ENCODE data around the gene OCA2. TPM values are rescaled to one million over a fixed set of nuclear protein-coding genes. Genes with fewer than 3 reads are reported as not detected.

OCA2 gene
- total and polyA plus RNA-seq, 2 donors from 2014 or later, result 0.45 to 2.5 TPM

- H3K4me3 ChIP-seq (ENCODE audit: low read length in 3 of 3), result no peak overlapping the region
- H3K4me1 ChIP-seq (ENCODE audit: control insufficient read depth in 2 of 3, insufficient read depth in 2 of 3, low read depth in 1 of 3, low read length in 3 of 3), result no peaks in the 10 kb centered on the region
- TF ChIP-seq CTCF (IDR thresholded peaks at IDR 0.05; ENCODE audit: borderline replicate concordance, extremely low read depth, insufficient read depth), result no peak
- H3K36me3 ChIP-seq (ENCODE audit: control insufficient read depth in 2 of 3, insufficient read depth in 3 of 3, low read length in 3 of 3), result no peaks in the 10 kb centered on the region
- no peak for FAIRE-seq
- intact Hi-C loops (cut with DNase I), result no loop called here
- no peak overlapping the region for H3K27ac ChIP-seq (ENCODE audit: low read depth in 2 of 2, low read length in 2 of 2)
- H3K27me3 ChIP-seq (ENCODE audit: control insufficient read depth, insufficient read depth, low read length), result no peaks in the 10 kb centered on the region
- peaks cover 0 to 5% (median 0%) of the 10 kb centered on the region in 3 donors for H3K9me3 ChIP-seq (ENCODE audit: control insufficient read depth in 2 of 3, insufficient read depth in 1 of 3, low read length in 3 of 3)
- no peak overlapping the region for H3K9ac ChIP-seq (ENCODE audit: low read length in 3 of 3)
- no peak for DNase-seq
Observed at GRCh38 chr15:27932600-27932999, 166.5 kb downstream of the OCA2 start.

DNA sequence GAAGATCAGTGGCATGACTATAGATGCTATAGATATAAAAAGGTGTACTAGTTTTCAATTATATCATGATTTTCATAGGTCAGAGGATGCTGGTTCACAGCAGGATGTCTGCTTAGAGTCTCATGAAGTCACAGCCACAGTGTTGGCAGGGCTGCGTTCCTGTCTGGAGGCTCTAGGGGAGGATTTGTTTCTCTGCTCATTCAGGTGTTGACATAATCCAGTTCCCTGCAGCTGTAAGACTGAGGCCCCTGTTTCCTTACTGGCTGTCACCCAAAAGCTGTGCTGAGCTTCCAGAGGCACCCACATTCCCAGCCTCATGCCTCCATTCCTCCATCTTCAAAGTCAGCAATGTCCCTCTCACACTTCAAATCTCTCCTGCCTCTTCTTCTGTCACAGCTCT, 170.7 kb downstream of the OCA2 start:
- no peak for FAIRE-seq
- no peak for TF ChIP-seq CTCF (IDR thresholded peaks at IDR 0.05; ENCODE audit: borderline replicate concordance, extremely low read depth, insufficient read depth)
- no peaks in the 10 kb centered on the region for H3K27me3 ChIP-seq (ENCODE audit: control insufficient read depth, insufficient read depth, low read length)
- H3K36me3 ChIP-seq (ENCODE audit: control insufficient read depth in 2 of 3, insufficient read depth in 3 of 3, low read length in 3 of 3), result no peaks in the 10 kb centered on the region
- no peak overlapping the region for H3K9ac ChIP-seq (ENCODE audit: low read length in 3 of 3)
- intact Hi-C loops (cut with DNase I), result no loop called here
- DNase-seq, result peak in 1 of 5 donors; percentile 10
- peaks cover 0 to 5% (median 0%) of the 10 kb centered on the region in 3 donors for H3K9me3 ChIP-seq (ENCODE audit: control insufficient read depth in 2 of 3, insufficient read depth in 1 of 3, low read length in 3 of 3)
- no peaks in the 10 kb centered on the region for H3K4me1 ChIP-seq (ENCODE audit: control insufficient read depth in 2 of 3, insufficient read depth in 2 of 3, low read depth in 1 of 3, low read length in 3 of 3)
- H3K4me3 ChIP-seq (ENCODE audit: low read length in 3 of 3), result no peak overlapping the region
- H3K27ac ChIP-seq (ENCODE audit: low read depth in 2 of 2, low read length in 2 of 2), result no peak overlapping the region

GRCh38 chr15:27912283-27912682, 186.8 kb downstream of the OCA2 start:
- Histone ChIP-seq H3K9me3 (ENCODE audit: control insufficient read depth in 2 of 3, insufficient read depth in 1 of 3, low read length in 3 of 3) (peaks cover 0 to 7% (median 0%) of the 10 kb centered on the region in 3 donors), H3K27me3 (ENCODE audit: control insufficient read depth, insufficient read depth, low read length) (no peaks in the 10 kb centered on the region), H3K4me3 (ENCODE audit: low read length in 3 of 3) (no peak overlapping the region), H3K27ac (ENCODE audit: low read depth in 2 of 2, low read length in 2 of 2) (no peak overlapping the region), H3K36me3 (ENCODE audit: control insufficient read depth in 2 of 3, insufficient read depth in 3 of 3, low read length in 3 of 3) (no peaks in the 10 kb centered on the region), H3K9ac (ENCODE audit: low read length in 3 of 3) (no peak overlapping the region), H3K4me1 (ENCODE audit: control insufficient read depth in 2 of 3, insufficient read depth in 2 of 3, low read depth in 1 of 3, low read length in 3 of 3) (no peaks in the 10 kb centered on the region)
- TF ChIP-seq CTCF (IDR thresholded peaks at IDR 0.05; ENCODE audit: borderline replicate concordance, extremely low read depth, insufficient read depth), result no peak
- FAIRE-seq (no peak), DNase-seq (no peak)
- intact Hi-C loops (cut with DNase I), result no loop called here

DNA sequence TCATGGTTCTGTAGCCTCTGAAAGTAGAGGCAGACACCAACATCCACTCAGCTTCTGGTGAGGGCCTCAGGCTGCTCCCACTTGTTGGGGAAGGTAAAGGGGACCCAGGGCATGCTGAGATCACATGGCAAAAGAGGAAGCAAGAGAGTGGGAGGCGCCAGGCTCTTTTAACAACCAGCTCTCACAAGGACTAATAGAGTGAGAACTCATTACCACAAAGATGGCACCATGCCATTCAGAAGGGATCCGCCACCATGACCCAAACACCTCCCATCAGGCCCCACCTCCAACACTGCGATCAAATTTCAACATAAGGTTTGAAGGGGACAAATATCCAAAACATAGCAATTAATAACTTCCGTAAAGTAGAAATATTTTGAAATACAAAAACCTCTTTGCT, 192.3 kb downstream of the OCA2 start:
- Histone ChIP-seq H3K9me3 (ENCODE audit: control insufficient read depth in 2 of 3, insufficient read depth in 1 of 3, low read length in 3 of 3) (peaks cover 0 to 3% (median 0%) of the 10 kb centered on the region in 3 donors), H3K36me3 (ENCODE audit: control insufficient read depth in 2 of 3, insufficient read depth in 3 of 3, low read length in 3 of 3) (no peaks in the 10 kb centered on the region), H3K4me3 (ENCODE audit: low read length in 3 of 3) (no peak overlapping the region), H3K27ac (ENCODE audit: low read depth in 2 of 2, low read length in 2 of 2) (no peak overlapping the region), H3K9ac (ENCODE audit: low read length in 3 of 3) (no peak overlapping the region), H3K4me1 (ENCODE audit: control insufficient read depth in 2 of 3, insufficient read depth in 2 of 3, low read depth in 1 of 3, low read length in 3 of 3) (no peaks in the 10 kb centered on the region), H3K27me3 (ENCODE audit: control insufficient read depth, insufficient read depth, low read length) (no peaks in the 10 kb centered on the region)
- no peak for TF ChIP-seq CTCF (IDR thresholded peaks at IDR 0.05; ENCODE audit: borderline replicate concordance, extremely low read depth, insufficient read depth)
- FAIRE-seq (no peak), DNase-seq (no peak)
- intact Hi-C loops (cut with DNase I), result no loop called here
